SU-DHL-6 (cell line): ENCODE data around the gene PDE1C.

ENCODE experiments used
- H2AFZ ChIP-seq: fragments of 200-600 bp; sonication (generic); 2 replicates; pipeline ENCODE4 v1.6.1; 2014; ENCODE audit warnings: low read depth, mild to moderate bottlenecking, moderate library complexity, mixed read lengths, antibody characterized with exemption, low read length; ENCODE audit not compliant: severe bottlenecking
- H3F3A ChIP-seq: fragments of 200-600 bp; shearing (Covaris generic); 2 replicates; pipeline ENCODE4 v1.6.0; 2016; ENCODE audit warnings: antibody characterized with exemption, mild to moderate bottlenecking; ENCODE audit not compliant: insufficient read depth
- H3K27ac ChIP-seq: fragments of 200-600 bp; sonication (generic); 2 replicates; pipeline ENCODE4 v1.5.1; 2016; ENCODE audit warnings: low read depth, mild to moderate bottlenecking, low read length, moderate library complexity, mixed read lengths
- H3K27me3 ChIP-seq: fragments of 200-600 bp; sonication (generic), shearing (Covaris generic); 2 replicates; pipeline ENCODE4 v1.6.0; 2014; ENCODE audit warnings: mild to moderate bottlenecking, low read length
- H3K36me3 ChIP-seq: fragments of 200-600 bp; sonication (generic); 2 replicates; pipeline ENCODE4 v1.6.1; 2014; ENCODE audit warnings: mild to moderate bottlenecking, low read length, mixed read lengths
- H3K4me2 ChIP-seq: fragments of 300-600, 200-600 bp; shearing (Covaris generic), sonication (generic); 2 replicates; pipeline ENCODE4 v1.6.0; 2014; ENCODE audit warnings: low read length, low read depth, mild to moderate bottlenecking; ENCODE audit not compliant: poor library complexity, severe bottlenecking
- H3K4me3 ChIP-seq: fragments of 200-600 bp; sonication (generic); 2 replicates; pipeline ENCODE4 v1.5.1; 2014; ENCODE audit warnings: antibody characterized with exemption, low read length, mild to moderate bottlenecking, mixed read lengths; ENCODE audit not compliant: insufficient read depth, poor library complexity, severe bottlenecking
- H3K79me2 ChIP-seq: fragments of 200-600 bp; sonication (generic); 2 replicates; pipeline ENCODE4 v1.6.1; 2014; ENCODE audit warnings: mild to moderate bottlenecking, low read length, moderate library complexity; ENCODE audit not compliant: insufficient read depth
- H3K9ac ChIP-seq: fragments of 200-600 bp; sonication (generic); 2 replicates; pipeline ENCODE4 v1.7.0; 2014; ENCODE audit warnings: mild to moderate bottlenecking, low read length
- H3K9me2 ChIP-seq: fragments of 200-600 bp; sonication (generic); replicated peaks from 2 replicates; pipeline ENCODE4 v1.6.1; 2014; ENCODE audit warnings: low read length; ENCODE audit not compliant: insufficient read depth
- H3K9me3 ChIP-seq: fragments of 200-600 bp; sonication (generic); 2 replicates; pipeline ENCODE4 v1.6.1; 2014; ENCODE audit warnings: low read length, mixed read lengths; ENCODE audit not compliant: insufficient read depth
- H4K20me1 ChIP-seq: fragments of 200-600 bp; sonication (generic); 2 replicates; pipeline ENCODE4 v1.6.1; 2014; ENCODE audit warnings: low read depth, mild to moderate bottlenecking, antibody characterized with exemption, low read length, moderate library complexity, mixed read lengths
- EZH2phosphoT487 ChIP-seq: fragments of 200-600 bp; sonication (generic), shearing (Covaris generic); conservative IDR thresholded peaks from 2 replicates; pipeline ENCODE4 v1.6.1; 2018; ENCODE audit warnings: mild to moderate bottlenecking, antibody characterized with exemption, low read length, moderate library complexity, mixed read lengths
- TF ChIP-seq, protein P1 (sequence below): fragments of 200-600 bp; sonication (generic); IDR thresholded peaks from one replicate; pipeline ENCODE4 v1.5.1; 2017; ENCODE audit warnings: antibody characterized with exemption, mild to moderate bottlenecking, low read length, moderate library complexity; ENCODE audit not compliant: insufficient read depth, poor library complexity, severe bottlenecking

PDE1C gene

DNA sequence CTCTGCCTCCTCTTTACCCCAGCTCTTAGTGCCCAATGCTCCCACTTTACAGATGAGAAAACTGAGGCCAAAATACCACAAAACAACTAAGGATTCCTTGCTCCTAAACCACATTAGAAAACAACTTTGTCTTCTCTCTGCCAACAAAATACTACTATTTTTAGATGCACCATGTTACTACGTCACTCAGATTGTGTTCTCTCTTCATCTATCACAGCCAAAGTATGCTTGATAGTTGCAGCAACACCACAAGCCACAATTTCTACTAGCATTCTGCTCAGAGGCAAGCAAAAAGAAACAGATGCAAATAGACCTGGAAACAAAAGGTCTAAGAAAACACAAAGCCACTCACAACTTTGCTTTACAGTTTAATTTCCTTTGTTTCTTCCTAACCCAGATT lies 3.3 kb upstream of the PDE1C start:
- H3K79me2 ChIP-seq, result no peaks in the 10 kb centered on the region
- H4K20me1 ChIP-seq, result no peaks in the 10 kb centered on the region
- no peak overlapping the region for H3K4me2 ChIP-seq
- H2AFZ ChIP-seq, result no peak overlapping the region
- no peaks in the 10 kb centered on the region for H3K36me3 ChIP-seq
- H3K9me2 ChIP-seq, result no peaks in the 10 kb centered on the region
- H3K27me3 ChIP-seq, result no peaks in the 10 kb centered on the region
- H3K9ac ChIP-seq, result no peak overlapping the region
- H3K4me3 ChIP-seq, result no peak overlapping the region
- H3K9me3 ChIP-seq, result no peaks in the 10 kb centered on the region
- no peaks in the 10 kb centered on the region for H3F3A ChIP-seq
- TF ChIP-seq EZH2phosphoT487, result no peak
- TF ChIP-seq, protein P1, sequence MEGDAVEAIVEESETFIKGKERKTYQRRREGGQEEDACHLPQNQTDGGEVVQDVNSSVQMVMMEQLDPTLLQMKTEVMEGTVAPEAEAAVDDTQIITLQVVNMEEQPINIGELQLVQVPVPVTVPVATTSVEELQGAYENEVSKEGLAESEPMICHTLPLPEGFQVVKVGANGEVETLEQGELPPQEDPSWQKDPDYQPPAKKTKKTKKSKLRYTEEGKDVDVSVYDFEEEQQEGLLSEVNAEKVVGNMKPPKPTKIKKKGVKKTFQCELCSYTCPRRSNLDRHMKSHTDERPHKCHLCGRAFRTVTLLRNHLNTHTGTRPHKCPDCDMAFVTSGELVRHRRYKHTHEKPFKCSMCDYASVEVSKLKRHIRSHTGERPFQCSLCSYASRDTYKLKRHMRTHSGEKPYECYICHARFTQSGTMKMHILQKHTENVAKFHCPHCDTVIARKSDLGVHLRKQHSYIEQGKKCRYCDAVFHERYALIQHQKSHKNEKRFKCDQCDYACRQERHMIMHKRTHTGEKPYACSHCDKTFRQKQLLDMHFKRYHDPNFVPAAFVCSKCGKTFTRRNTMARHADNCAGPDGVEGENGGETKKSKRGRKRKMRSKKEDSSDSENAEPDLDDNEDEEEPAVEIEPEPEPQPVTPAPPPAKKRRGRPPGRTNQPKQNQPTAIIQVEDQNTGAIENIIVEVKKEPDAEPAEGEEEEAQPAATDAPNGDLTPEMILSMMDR, result no peak
- H3K27ac ChIP-seq, result no peak overlapping the region

DNA sequence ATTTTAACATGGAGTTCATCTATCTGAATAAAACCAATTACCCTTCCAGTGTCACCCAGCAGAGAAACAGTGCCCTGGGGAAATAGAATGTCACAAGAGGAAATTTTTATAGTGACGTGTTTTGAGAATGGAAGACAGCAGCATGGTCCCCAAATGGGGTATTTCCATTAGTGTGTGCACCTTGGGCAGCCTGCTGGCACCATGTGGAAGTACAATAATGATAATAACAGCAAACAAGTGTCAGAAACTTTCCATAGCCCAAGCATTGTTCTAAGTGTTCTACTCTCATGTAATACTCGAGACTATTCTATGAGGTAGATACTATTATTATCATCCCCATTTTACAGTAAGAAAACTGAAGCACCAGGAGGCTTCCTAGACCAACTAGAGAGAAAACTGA lies 2.2 kb upstream of the PDE1C start:
- Histone ChIP-seq H3K36me3 (no peaks in the 10 kb centered on the region), H4K20me1 (no peaks in the 10 kb centered on the region), H3K4me2 (no peak overlapping the region), H3K9me3 (no peaks in the 10 kb centered on the region), H3K9ac (no peak overlapping the region), H3K4me3 (no peak overlapping the region), H3K9me2 (no peaks in the 10 kb centered on the region), H3K79me2 (no peaks in the 10 kb centered on the region), H3K27me3 (no peaks in the 10 kb centered on the region), H3K27ac (no peak overlapping the region), H3F3A (no peaks in the 10 kb centered on the region), H2AFZ (no peak overlapping the region)
- TF ChIP-seq, protein P1, result no peak
- no peak for TF ChIP-seq EZH2phosphoT487

DNA sequence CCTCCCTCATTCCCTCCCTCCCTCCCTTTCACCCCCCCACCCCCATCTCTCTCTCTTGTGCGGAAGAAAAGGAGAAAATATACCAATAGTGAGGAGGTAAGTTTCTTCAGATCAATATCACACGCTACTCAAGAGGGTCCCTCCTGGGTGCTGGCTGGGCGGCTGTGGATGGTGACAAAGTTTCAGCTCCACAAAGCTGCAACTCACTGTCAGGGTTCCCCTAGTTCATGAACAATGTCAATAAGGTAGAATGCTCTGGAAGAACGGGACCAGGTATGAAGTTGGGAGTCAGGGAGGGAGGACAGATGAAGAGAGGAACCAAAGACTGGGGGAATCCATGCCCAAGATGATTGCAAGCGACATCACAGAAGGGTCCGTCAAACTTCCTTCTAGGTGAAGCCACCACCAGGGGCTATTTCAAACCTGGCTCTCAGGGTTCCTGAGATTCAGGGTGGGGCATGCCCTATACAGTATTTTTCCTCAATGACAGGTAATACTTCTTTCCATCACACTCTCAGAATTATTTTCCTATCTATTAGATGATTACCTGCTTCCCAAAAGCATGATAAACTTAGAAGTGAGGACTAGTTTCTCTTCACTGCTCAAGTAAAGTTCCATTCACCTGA lies 1.4 kb upstream of the PDE1C start:
- no peaks in the 10 kb centered on the region for H3K27me3 ChIP-seq
- H2AFZ ChIP-seq, result no peak overlapping the region
- H3K9ac ChIP-seq, result no peak overlapping the region
- no peak overlapping the region for H3K4me3 ChIP-seq
- H3K9me2 ChIP-seq, result no peaks in the 10 kb centered on the region
- TF ChIP-seq, protein P1, result no peak
- no peak for TF ChIP-seq EZH2phosphoT487
- no peaks in the 10 kb centered on the region for H3K9me3 ChIP-seq
- H4K20me1 ChIP-seq, result no peaks in the 10 kb centered on the region
- no peaks in the 10 kb centered on the region for H3K36me3 ChIP-seq
- no peak overlapping the region for H3K27ac ChIP-seq
- no peak overlapping the region for H3K4me2 ChIP-seq
- H3F3A ChIP-seq, result no peaks in the 10 kb centered on the region
- no peaks in the 10 kb centered on the region for H3K79me2 ChIP-seq
